Measurements from ENCODE around the gene C3. TPM values are rescaled to one million over a fixed set of nuclear protein-coding genes. Genes with fewer than 3 reads are reported as not detected.
"Not testable (repeated sequence)": the region's sequence is repeated elsewhere in the genome, so short reads cannot be mapped to it uniquely, and the experiment has no call there.

C3 gene
- polyA plus RNA-seq, 2 of the 4 experiments (the other 2 are of a cell fraction), result 45.4 to 70.9 TPM

DNA sequence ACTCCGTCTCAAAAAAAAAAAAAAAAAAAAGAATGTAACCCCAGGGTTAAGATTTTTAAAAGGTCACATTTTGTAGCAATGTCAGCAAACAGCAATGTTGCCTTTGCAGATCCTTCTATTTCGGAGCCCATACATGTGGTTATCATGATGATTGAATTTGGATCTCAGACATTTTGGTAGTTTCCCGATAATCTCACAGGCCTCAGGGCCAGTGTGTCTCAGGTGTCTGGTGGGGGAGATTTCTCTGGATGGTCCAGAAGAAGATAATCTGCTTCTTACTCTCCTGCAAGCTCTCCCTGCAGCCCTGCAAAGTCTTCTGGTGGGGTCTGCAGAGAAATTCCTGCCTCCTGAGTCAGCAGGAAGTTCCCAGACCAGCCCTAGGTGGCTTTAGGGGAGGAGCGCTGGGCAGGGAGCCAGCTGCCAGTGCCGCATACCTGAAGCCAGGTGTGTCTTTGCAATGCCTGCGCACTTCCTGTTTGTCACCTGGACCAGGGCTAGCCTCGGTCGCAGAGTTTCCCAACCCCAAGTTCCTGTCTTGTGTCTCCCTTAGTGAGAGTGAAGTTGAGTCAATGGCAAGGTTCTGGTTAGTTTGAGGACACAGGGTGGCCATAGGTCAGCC lies 45.4 kb upstream of the C3 start:
- CTCF ChIA-PET, result interaction anchor here (1.0 to 2.8 kb wide), 2 partner anchors 28 to 98 kb away, joined by 3 to 14 read pairs; partner anchors contain the start of gene GPR108
- peaks cover 22% of the 10 kb centered on the region for H3K4me1 ChIP-seq
- H3K4me2 ChIP-seq, result peak overlapping the region; percentile 84
- POLR2A ChIA-PET, result no interaction called here
- ATAC-seq (no peak), FAIRE-seq (no peak), DNase-seq (ENCODE audit: low read depth in 1 of 2, low spot score in 1 of 2) (peak in 1 of 2 experiments; percentile 44)
- peak overlapping the region; percentile 60 for H3K4me3 ChIP-seq
- peak; percentile 23 for TF ChIP-seq MAFK (IDR thresholded peaks at IDR 0.05; ENCODE audit: partially characterized antibody)
- TF ChIP-seq, protein P1, sequence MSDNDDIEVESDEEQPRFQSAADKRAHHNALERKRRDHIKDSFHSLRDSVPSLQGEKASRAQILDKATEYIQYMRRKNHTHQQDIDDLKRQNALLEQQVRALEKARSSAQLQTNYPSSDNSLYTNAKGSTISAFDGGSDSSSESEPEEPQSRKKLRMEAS (IDR thresholded peaks at IDR 0.05), result no peak
- peak overlapping the region; percentile 76 to 89 for H3K27ac ChIP-seq
- 20% methylated on average over 7 of the region's 8 CpGs for WGBS (ENCODE audit: missing lambda C conversion rate)
- no peaks in the 10 kb centered on the region for H3K9me3 ChIP-seq

DNA sequence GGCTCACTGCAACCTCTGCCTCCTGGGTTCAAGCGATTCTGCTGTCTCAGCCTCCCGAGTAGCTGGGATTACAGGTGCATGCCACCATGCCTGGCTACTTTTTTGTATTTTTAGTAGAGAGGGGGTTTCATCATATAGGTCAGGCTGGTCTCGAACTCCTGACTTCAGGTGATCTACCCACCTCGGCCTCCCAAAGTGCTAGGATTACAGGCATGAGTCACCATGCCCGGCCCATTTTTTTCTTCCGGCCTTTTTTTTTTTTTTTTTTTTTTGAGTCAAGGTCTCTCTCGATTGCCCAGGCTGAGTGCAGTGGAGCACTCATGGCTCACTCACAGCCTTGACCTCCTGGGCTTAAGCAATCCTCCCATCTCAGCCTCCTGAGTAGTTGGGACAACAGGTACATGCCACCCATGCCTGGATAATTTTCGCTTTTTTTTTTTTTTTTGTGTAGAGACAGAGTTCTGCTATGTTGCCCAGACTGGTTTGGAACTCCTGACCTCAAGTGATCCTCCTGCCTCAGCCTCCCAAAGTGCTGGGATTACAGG lies 41.9 kb upstream of the C3 start:
- DNase-seq (ENCODE audit: low read depth in 1 of 2, low spot score in 1 of 2); H3K9me3 ChIP-seq; H3K27ac ChIP-seq; FAIRE-seq; POLR2A ChIA-PET; H3K4me3 ChIP-seq; ATAC-seq; H3K4me2 ChIP-seq: not testable (repeated sequence)
- WGBS (ENCODE audit: missing lambda C conversion rate), result 72% methylated on average over 8 of the region's 8 CpGs
- CTCF ChIA-PET, result interaction anchor here (0.6 kb wide), 1 partner anchor 9 kb away, joined by 3 read pairs; no protein-coding TSS in a partner anchor
- peaks cover 17% of the 10 kb centered on the region for H3K4me1 ChIP-seq

DNA sequence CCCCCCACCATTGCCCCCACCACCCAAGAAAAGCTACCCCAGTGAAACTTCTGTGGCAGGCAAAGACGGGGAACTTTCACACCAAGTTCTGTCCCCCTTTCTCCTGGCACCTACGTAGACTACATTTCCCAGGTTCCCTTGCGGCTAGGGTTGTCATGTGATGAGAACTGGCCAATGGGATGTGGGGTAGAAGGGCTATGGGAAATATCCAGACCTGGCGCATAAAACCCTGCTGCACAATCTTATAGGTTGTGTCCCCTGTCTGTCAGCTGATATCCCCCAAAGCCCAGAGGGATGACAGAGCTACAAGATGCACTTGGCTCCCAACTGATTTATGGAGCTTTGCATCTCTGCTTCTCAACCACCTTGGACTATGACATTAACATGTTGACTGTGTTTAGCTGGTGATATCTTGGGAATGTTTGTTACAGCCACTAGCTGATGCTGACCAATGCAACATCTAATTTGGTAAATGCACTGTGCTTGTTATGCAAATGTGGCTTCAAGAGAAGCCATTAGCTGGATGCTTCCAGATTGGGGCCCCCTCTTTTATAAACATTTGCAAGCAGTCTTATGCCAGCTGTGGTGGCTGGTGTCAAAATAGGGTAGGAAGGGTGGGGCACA lies 40.7 kb upstream of the C3 start:
- Histone ChIP-seq H3K9me3 (no peaks in the 10 kb centered on the region), H3K4me2 (no peak overlapping the region), H3K27ac (no peak overlapping the region), H3K4me1 (peaks cover 14% of the 10 kb centered on the region), H3K4me3 (no peak overlapping the region)
- DNase-seq (ENCODE audit: low read depth in 1 of 2, low spot score in 1 of 2) (peak; percentile 45 to 46), FAIRE-seq (no peak), ATAC-seq (peak in 1 of 2 experiments; percentile 74; a peak in 3 of 6 replicates)
- 67% methylated on average over 4 of the region's 4 CpGs for WGBS (ENCODE audit: missing lambda C conversion rate)
- CTCF ChIA-PET, result interaction anchor here (0.9 kb wide), 1 partner anchor 22 kb away, joined by 5 read pairs; no protein-coding TSS in a partner anchor
- POLR2A ChIA-PET, result no interaction called here
- TF ChIP-seq ZNF302 (CRISPR knock-in tag; IDR thresholded peaks at IDR 0.05) (no peak), FOSL2 (IDR thresholded peaks at IDR 0.05) (no peak), FOSL2 (CRISPR knock-in tag; IDR thresholded peaks at IDR 0.05) (no peak), JUNB (IDR thresholded peaks at IDR 0.05) (no peak), TFCP2L1 (CRISPR knock-in tag; IDR thresholded peaks at IDR 0.05) (no peak), EP300 (IDR thresholded peaks at IDR 0.05) (no peak), KDM5A (IDR thresholded peaks at IDR 0.05) (no peak), KDM1A (IDR thresholded peaks at IDR 0.05; ENCODE audit: low read depth) (0 out of 2 replicates have a peak, but pooled peaks have one; percentile 23), TP53 (CRISPR knock-in tag; IDR thresholded peaks at IDR 0.05) (no peak), NR3C1 (IDR thresholded peaks at IDR 0.05) (no peak), EHF (CRISPR knock-in tag; IDR thresholded peaks at IDR 0.05) (no peak), MYC (IDR thresholded peaks at IDR 0.05; ENCODE audit: borderline replicate concordance, low read length) (no peak)
- TF ChIP-seq, protein P2, sequence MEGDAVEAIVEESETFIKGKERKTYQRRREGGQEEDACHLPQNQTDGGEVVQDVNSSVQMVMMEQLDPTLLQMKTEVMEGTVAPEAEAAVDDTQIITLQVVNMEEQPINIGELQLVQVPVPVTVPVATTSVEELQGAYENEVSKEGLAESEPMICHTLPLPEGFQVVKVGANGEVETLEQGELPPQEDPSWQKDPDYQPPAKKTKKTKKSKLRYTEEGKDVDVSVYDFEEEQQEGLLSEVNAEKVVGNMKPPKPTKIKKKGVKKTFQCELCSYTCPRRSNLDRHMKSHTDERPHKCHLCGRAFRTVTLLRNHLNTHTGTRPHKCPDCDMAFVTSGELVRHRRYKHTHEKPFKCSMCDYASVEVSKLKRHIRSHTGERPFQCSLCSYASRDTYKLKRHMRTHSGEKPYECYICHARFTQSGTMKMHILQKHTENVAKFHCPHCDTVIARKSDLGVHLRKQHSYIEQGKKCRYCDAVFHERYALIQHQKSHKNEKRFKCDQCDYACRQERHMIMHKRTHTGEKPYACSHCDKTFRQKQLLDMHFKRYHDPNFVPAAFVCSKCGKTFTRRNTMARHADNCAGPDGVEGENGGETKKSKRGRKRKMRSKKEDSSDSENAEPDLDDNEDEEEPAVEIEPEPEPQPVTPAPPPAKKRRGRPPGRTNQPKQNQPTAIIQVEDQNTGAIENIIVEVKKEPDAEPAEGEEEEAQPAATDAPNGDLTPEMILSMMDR (IDR thresholded peaks at IDR 0.05), result no peak
- TF ChIP-seq, protein P3, sequence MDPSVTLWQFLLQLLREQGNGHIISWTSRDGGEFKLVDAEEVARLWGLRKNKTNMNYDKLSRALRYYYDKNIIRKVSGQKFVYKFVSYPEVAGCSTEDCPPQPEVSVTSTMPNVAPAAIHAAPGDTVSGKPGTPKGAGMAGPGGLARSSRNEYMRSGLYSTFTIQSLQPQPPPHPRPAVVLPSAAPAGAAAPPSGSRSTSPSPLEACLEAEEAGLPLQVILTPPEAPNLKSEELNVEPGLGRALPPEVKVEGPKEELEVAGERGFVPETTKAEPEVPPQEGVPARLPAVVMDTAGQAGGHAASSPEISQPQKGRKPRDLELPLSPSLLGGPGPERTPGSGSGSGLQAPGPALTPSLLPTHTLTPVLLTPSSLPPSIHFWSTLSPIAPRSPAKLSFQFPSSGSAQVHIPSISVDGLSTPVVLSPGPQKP (IDR thresholded peaks at IDR 0.05; ENCODE audit: low read depth, low read length), result no peak
- TF ChIP-seq, protein P4, sequence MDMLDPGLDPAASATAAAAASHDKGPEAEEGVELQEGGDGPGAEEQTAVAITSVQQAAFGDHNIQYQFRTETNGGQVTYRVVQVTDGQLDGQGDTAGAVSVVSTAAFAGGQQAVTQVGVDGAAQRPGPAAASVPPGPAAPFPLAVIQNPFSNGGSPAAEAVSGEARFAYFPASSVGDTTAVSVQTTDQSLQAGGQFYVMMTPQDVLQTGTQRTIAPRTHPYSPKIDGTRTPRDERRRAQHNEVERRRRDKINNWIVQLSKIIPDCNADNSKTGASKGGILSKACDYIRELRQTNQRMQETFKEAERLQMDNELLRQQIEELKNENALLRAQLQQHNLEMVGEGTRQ (IDR thresholded peaks at IDR 0.05), result peak; percentile 48
- TF ChIP-seq, protein P5, sequence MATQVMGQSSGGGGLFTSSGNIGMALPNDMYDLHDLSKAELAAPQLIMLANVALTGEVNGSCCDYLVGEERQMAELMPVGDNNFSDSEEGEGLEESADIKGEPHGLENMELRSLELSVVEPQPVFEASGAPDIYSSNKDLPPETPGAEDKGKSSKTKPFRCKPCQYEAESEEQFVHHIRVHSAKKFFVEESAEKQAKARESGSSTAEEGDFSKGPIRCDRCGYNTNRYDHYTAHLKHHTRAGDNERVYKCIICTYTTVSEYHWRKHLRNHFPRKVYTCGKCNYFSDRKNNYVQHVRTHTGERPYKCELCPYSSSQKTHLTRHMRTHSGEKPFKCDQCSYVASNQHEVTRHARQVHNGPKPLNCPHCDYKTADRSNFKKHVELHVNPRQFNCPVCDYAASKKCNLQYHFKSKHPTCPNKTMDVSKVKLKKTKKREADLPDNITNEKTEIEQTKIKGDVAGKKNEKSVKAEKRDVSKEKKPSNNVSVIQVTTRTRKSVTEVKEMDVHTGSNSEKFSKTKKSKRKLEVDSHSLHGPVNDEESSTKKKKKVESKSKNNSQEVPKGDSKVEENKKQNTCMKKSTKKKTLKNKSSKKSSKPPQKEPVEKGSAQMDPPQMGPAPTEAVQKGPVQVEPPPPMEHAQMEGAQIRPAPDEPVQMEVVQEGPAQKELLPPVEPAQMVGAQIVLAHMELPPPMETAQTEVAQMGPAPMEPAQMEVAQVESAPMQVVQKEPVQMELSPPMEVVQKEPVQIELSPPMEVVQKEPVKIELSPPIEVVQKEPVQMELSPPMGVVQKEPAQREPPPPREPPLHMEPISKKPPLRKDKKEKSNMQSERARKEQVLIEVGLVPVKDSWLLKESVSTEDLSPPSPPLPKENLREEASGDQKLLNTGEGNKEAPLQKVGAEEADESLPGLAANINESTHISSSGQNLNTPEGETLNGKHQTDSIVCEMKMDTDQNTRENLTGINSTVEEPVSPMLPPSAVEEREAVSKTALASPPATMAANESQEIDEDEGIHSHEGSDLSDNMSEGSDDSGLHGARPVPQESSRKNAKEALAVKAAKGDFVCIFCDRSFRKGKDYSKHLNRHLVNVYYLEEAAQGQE (IDR thresholded peaks at IDR 0.05), result no peak
- TF ChIP-seq, protein P6, sequence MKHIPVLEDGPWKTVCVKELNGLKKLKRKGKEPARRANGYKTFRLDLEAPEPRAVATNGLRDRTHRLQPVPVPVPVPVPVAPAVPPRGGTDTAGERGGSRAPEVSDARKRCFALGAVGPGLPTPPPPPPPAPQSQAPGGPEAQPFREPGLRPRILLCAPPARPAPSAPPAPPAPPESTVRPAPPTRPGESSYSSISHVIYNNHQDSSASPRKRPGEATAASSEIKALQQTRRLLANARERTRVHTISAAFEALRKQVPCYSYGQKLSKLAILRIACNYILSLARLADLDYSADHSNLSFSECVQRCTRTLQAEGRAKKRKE (CRISPR knock-in tag; IDR thresholded peaks at IDR 0.05; ENCODE audit: low read depth), result no peak
- TF ChIP-seq, protein P7, sequence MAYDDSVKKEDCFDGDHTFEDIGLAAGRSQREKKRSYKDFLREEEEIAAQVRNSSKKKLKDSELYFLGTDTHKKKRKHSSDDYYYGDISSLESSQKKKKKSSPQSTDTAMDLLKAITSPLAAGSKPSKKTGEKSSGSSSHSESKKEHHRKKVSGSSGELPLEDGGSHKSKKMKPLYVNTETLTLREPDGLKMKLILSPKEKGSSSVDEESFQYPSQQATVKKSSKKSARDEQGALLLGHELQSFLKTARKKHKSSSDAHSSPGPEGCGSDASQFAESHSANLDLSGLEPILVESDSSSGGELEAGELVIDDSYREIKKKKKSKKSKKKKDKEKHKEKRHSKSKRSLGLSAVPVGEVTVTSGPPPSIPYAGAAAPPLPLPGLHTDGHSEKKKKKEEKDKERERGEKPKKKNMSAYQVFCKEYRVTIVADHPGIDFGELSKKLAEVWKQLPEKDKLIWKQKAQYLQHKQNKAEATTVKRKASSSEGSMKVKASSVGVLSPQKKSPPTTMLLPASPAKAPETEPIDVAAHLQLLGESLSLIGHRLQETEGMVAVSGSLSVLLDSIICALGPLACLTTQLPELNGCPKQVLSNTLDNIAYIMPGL (CRISPR knock-in tag; IDR thresholded peaks at IDR 0.05; ENCODE audit: borderline replicate concordance), result no peak
